NCI-H460 (cell line): ENCODE data around the gene B4GALT1. TPM values are rescaled to one million over a fixed set of nuclear protein-coding genes. Genes with fewer than 3 reads are reported as not detected.

Experiments
- DNase-seq: peaks from one replicate; pipeline ENCODE4 v3.0.0-alpha.2; 2016; ENCODE audit warnings: low read depth; ENCODE audit errors: extremely low read depth
- polyA plus RNA-seq: library from polyadenylated mRNA; depleted of rRNA; stranded (reverse); fragments of >200 nt; gene quantifications from 2 replicates; pipeline ENCODE4 v1.2.3, GENCODE V29; 2014; cell fraction: nucleus; rRNA removed
- total RNA-seq: library from RNA; depleted of rRNA; stranded (reverse); fragments of >200 nt; shearing (Covaris generic); gene quantifications from 2 replicates; pipeline ENCODE4 v1.2.3, GENCODE V29; 2014; rRNA removed

Gene B4GALT1, protein sequence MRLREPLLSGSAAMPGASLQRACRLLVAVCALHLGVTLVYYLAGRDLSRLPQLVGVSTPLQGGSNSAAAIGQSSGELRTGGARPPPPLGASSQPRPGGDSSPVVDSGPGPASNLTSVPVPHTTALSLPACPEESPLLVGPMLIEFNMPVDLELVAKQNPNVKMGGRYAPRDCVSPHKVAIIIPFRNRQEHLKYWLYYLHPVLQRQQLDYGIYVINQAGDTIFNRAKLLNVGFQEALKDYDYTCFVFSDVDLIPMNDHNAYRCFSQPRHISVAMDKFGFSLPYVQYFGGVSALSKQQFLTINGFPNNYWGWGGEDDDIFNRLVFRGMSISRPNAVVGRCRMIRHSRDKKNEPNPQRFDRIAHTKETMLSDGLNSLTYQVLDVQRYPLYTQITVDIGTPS
- total RNA-seq: 52.5 and 60.0 TPM in 2 replicates
- polyA plus RNA-seq: 15.6 and 17.8 TPM in 2 replicates

DNA sequence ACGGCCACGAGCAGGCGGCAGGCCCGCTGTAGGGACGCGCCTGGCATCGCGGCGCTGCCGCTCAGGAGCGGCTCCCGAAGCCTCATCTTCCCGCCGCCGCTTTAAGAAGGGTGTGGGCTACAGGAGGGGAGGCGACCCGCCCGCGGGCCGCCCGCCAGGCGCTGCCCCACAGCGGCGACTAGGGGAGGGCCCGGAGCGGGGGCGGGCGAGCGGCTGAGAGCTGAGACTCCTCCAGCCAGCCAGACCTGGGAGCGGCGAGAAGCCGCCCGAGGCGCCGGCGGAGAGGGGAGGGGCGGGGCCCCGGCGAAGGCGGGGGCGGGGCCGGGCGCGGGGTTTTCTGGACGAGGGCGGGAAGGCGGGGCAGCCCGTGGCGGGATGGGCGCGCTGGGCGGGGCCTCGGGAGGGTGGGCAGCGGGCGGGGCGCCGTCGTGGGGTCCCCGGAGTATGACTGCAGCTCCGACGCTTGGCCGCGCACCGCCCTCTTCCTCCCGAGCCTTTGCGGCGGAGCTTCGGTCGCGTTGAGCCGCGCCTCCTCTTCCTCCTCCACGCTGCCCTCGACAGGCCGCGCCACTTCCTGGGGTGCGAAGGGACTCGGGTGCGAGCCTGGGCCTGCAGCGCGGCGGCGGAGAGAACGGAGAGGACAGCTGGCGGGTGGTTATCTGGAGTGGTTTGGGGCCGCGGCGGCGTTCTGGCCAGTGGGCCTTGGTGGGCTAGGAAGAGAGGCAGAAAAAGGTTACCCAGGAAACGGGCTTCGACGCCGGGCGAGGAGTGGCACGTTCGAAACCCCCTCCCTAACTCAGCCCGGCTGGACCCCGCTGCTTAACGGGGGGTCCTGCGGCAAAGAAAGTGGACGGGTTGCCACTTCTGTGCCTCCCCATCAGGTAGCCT is at the start of gene B4GALT1:
Gene B4GALT1 (minus strand): TSS at position 253 of the 888 bp plus-strand sequence. CDS start 167 bp downstream, at position 86.
- peak; percentile 84 for DNase-seq

DNA sequence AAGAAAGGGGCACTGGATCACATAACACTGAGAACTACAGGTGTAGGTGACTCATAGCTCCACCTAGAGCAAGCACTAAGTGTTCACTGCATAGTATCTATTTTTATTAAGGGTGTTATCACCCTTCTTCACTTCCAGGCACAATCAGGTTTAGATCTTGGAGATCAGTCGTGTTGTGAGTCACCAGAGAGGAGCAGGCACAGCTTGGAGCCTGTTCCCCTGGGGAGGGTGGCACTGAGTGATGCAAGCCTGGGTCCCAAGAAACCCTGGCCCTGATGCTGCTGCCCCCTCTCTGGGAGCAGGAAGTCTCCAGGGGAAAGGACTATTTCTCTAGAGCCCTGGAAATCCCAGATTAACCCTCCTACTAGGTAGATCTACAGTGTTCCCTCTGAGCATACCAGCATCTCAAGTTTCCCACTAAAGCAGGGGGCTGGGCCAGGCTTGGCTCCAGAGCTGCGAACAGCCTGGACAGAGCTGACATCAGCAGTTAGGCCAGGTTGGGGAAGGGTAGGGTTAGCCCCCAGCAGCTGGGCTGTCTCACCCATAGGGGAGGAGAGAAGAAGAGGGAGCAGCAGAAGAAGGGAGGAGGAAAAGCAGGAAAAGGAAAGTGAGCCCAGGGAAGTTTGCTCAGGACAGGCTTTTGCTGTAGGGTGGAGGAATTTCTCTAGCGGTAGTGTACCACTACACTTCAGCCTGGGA is 44.7 kb upstream of the B4GALT1 start:
- no peak for DNase-seq

GRCh38 chr9:33210006-33210715 is 43.0 kb upstream of the B4GALT1 start:
- no peak for DNase-seq

GRCh38 chr9:33209394-33209793 is 42.3 kb upstream of the B4GALT1 start:
- no peak for DNase-seq

DNA sequence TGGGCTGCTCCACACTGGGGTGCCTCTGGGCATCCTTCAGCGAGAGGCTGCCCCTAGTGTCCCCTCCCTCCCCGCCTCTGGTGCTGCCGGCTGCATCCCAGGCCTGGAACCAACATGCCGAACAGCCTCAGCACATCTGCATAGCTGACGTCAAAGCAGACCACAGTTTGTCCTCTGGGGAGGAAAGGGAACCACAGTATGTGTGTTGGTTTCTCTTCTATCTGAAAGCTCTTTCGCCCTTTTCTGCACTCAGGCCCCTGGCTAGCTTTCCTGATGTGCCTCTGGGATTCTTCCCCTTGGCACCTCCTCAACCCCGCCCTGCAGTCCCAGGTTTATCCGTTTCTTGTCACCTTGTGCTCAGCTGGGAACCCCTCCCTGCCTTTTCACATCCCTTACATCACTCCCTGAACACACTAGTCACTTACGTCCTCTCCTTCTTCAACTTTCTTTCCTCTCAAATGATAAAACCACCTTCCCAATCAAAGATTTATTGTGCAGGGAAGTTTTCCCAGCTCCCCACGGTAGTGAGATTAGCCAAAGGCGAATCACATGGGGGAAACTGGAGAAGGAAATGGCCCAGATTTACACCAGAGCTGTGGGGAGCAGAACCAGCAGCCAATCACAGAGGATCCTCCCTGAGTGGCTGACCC is 35.5 kb upstream of the B4GALT1 start:
- DNase-seq: no peak

GRCh38 chr9:33202018-33202417 is 34.9 kb upstream of the B4GALT1 start:
- DNase-seq: no peak

GRCh38 chr9:33198165-33198564 is 31.0 kb upstream of the B4GALT1 start:
- DNase-seq: no peak

GRCh38 chr9:33197279-33198152 is 30.4 kb upstream of the B4GALT1 start:
- DNase-seq: no peak

DNA sequence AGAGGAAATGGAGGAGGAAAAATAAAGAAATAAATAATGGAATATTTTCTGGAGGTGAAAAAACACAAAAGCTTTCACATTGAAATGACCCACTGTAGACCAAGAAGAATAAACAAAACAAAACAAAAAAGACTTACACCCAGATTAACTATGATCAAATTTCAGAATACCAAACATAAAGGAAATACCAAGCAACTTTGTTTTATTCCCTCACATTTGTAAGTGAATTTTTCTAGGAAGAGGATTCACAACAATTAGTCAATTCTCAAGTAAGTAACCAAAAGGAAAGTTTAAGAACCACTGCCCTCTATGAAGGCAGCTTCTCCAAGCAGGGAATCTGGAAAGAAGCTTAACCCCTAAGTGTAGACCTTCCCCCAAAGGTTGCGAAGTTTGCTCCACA is 29.6 kb upstream of the B4GALT1 start:
- no peak for DNase-seq

DNA sequence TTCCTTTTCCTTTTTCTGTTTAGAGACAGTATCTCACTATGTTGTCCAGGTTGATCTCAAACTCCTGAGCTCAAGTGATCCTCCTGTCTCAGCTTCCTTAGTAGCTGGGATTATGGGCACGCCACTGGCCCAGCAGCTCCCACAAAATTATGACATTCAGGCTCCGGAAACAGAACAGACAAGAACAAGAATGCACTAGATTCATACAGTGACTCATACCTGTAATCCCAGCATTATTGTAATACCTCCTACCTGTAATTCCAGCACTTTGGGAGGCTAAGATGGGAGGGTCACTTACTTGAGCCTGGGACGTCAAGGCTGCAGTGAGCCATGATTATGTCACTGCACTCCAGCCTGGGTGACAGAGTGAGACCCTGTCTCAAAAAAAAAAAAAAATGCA is 26.7 kb upstream of the B4GALT1 start:
- no peak for DNase-seq

DNA sequence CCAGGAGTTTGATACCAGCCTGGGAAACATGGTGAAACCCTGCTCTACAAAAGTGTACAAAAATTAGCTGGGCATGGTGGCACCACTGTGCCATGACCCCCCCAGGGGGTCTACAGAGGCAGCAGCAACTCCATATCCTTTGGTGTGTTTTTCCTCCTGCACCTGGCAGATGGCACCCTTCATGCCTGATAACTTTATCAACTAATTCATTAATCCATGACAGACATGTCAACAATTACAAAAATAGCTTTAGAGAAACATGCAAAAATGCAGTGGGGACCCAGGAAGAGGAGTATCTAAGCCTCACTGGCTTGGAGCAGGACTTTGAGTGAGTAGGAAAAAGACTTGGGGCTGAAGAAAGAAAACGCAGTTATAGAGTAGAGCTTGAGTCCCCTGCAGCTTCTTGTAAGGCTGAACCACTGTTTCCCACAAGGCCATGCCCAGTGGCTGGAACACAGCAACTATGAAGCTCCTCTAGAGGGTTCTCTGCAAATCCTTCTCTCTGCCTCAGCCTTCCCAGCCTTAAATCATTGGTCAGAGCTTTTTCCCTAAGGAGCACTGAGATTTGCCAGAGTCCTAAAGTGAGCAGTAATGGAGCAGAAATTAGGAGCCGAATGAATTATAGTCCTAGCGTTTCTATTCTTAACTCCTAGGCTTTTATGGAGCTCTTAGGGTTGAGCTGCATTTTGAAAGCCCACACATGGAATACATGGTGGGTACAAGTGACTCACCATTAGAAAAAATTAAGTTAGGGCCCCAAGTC is 25.5 kb upstream of the B4GALT1 start:
- DNase-seq: no peak

- DNase-seq: no peak
These were observed 23.0 kb upstream of the B4GALT1 start for GRCh38 chr9:33190021-33190705.

DNA sequence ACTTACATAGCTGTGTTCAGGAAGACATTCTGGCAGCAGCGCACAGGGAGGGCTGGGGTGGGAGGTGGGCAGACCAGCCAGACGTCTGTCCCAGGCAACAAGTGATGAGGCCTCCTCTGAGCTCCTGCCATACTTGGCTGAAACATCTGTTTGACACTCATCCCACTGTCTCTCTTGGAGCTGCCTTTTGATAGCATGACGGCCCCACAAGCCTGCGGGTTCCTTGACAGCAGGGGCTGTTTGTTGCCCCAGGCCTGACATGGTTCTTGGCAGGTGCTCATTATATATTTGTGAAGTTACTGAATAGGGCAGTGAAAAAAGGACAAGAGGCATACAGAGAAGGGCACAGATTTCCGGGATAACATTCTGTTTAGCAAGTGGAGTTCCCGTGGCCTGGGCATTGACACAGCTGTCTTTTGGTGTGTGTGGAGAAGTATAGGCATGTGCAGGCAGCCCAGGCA is 22.2 kb upstream of the B4GALT1 start:
- DNase-seq: no peak

DNA sequence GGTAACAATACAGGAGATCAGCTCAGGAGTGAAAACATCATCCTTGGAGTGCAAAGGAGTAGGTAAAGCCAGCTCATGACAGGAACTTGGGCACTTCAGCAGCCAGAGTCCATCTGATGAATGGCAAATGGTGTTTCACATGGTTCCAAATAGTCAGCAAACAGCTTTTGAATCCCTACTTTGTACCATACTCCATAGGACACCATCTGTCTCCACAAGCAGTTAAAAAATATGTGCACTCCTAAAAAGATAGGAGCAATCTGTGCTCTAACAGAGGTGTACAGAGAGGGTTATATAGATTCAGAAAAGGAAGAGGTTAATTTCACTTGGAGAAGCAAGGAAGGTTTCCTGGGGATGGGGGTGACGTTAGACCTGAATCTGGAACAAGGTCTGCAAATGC is 21.6 kb upstream of the B4GALT1 start:
- DNase-seq: no peak

DNA sequence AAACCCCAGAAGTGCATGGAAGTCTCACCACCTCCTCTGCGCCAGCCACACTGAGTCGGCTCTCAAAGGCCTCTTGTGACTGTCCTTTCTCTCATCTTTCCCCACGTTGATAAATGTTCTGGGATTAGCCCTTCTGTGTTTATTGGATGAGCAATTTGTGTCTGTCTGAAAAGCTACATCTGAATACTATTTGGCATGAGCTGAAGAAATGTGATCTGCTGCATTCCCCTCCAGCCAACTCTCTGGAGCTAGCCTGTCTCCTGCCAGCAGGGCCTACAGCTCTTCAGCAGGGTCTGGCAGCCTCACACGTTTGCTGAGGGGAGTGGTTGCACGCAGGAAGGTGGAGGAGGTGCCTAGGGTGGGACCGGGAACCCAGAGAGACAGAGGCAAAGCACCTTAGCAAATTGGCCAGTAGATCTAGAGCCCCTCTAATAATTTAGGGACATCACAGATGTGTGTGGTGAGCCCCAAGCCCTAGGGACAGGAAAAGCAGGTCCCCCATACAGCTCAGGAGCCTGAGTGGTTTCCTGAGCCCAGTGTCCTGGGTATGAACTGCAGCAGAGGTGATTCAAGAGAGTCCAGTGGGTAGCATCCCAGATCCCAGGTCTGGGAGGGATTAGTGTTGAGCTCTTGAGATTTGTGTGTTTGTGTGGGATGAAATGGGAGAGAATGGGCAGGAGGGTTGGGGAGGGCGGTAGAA is 20.5 kb upstream of the B4GALT1 start:
- DNase-seq: no peak

DNA sequence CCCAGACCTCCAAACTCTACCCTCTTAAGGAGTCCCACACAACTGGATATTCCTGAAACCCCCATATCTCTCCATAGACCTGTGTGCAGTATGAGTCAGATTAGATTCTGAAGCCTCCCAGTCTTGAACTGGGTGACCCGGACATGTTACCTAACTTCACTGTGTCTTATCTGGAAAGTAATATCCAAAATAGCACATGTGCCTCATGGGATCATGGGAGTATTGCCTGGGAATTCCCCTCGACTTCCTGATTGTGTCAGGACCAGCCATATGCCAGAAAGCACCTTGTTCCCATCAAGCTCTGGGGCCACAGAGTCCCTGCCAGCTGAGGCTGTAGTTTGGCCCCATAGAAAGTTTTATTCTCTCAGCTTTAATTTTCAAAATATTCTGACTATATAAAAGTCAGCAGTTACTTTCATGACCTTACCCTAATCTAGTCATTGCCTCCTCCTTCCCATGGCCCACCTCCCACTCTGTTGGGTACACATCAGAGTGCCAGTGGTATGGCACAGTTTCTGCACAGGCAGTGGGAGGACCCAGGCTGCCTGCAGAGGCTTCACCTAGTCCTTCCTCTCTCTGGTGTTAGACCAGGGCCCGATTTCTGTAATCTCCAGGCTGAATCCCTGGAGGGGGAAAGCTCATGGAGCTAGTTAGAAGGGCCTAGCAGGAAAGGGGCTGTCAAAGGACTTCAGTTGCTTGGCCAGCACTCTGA is 19.5 kb upstream of the B4GALT1 start:
- DNase-seq: no peak
